OCI-LY7 (cell line): ENCODE data around the gene CISH.

ENCODE experiments used
- CTCF ChIP-seq: fragments of 200-600 bp; sonication (generic); conservative IDR thresholded peaks from 2 replicates; pipeline ENCODE4 v1.5.1; 2014; ENCODE audit warnings: mild to moderate bottlenecking, antibody characterized with exemption, low read length, moderate library complexity, mixed read lengths
- EZH2phosphoT487 ChIP-seq: fragments of 200-600 bp; sonication (generic); IDR thresholded peaks from 2 replicates; pipeline ENCODE4 v1.6.1; 2018; ENCODE audit warnings: low read depth, borderline replicate concordance, mild to moderate bottlenecking, mixed run types, antibody characterized with exemption, low read length, moderate library complexity, mixed read lengths

GRCh38 chr3:50610181-50610971 is 1.2 kb downstream of the CISH start:
- TF ChIP-seq CTCF (no peak), EZH2phosphoT487 (no peak)
